H9 (cell line): ENCODE data around the gene USB1. TPM values are rescaled to one million over a fixed set of nuclear protein-coding genes. Genes with fewer than 3 reads are reported as not detected.

Experiments used
- DNase-seq: peaks from one replicate; pipeline ENCODE4 v3.0.0-alpha.2; 2017
- H2AFZ ChIP-seq: one replicate; pipeline ENCODE4 v1.6.1; 2013; ENCODE audit warnings: mild to moderate bottlenecking, low read length, control low read depth, moderate library complexity
- H2AK5ac ChIP-seq: 2 replicates; pipeline ENCODE4 v1.6.1; 2013; ENCODE audit warnings: low read length, control low read depth, mixed read lengths; ENCODE audit not compliant: insufficient read length
- H2BK120ac ChIP-seq: one replicate; pipeline ENCODE4 v1.6.1; 2013; ENCODE audit warnings: low read depth, mild to moderate bottlenecking, low read length, control low read depth, inconsistent platforms; ENCODE audit not compliant: poor library complexity, severe bottlenecking
- H2BK12ac ChIP-seq: 2 replicates; pipeline ENCODE4 v1.6.1; 2013; ENCODE audit warnings: low read length, control low read depth, mixed read lengths, low read depth; ENCODE audit not compliant: insufficient read length
- H2BK15ac ChIP-seq: 2 replicates; pipeline ENCODE4 v1.6.1; 2013; ENCODE audit warnings: low read depth, low read length, control low read depth
- H2BK20ac ChIP-seq: one replicate; pipeline ENCODE4 v1.6.1; 2013; ENCODE audit warnings: low read depth, mild to moderate bottlenecking, low read length, control low read depth, inconsistent platforms; ENCODE audit not compliant: poor library complexity, severe bottlenecking
- H2BK5ac ChIP-seq: 2 replicates; pipeline ENCODE4 v1.6.1; 2013; ENCODE audit warnings: low read length, control low read depth, mixed read lengths; ENCODE audit not compliant: insufficient read length
- H3K14ac ChIP-seq: 2 replicates; pipeline ENCODE4 v1.6.1; 2013; ENCODE audit warnings: low read length, control low read depth; ENCODE audit not compliant: insufficient read depth
- H3K18ac ChIP-seq: 2 replicates; pipeline ENCODE4 v1.6.1; 2013; ENCODE audit warnings: low read depth, mild to moderate bottlenecking, mixed read lengths, low read length, control low read depth; ENCODE audit not compliant: insufficient read length
- H3K23ac ChIP-seq: 2 replicates; pipeline ENCODE4 v1.6.1; 2013; ENCODE audit warnings: low read length, control low read depth, mixed read lengths, low read depth; ENCODE audit not compliant: insufficient read length
- H3K23me2 ChIP-seq: 2 replicates; pipeline ENCODE4 v1.6.1; 2013; ENCODE audit warnings: low read depth, mild to moderate bottlenecking, mixed read lengths, low read length, control low read depth; ENCODE audit not compliant: insufficient read length, poor library complexity, severe bottlenecking
- H3K27ac ChIP-seq: 2 replicates; pipeline ENCODE4 v1.5.1; 2013; ENCODE audit warnings: low read length, control low read depth, mixed read lengths, low read depth; ENCODE audit not compliant: insufficient read length
- H3K27me3 ChIP-seq: 2 replicates; pipeline ENCODE4 v1.6.1; 2013; ENCODE audit warnings: low read length, control low read depth, inconsistent platforms; ENCODE audit not compliant: insufficient read depth
- H3K4ac ChIP-seq: 2 replicates; pipeline ENCODE4 v1.6.1; 2013; ENCODE audit warnings: low read depth, mild to moderate bottlenecking, control low read depth, inconsistent platforms, low read length, moderate library complexity
- H3K4me1 ChIP-seq: 2 replicates; pipeline ENCODE4 v1.6.1; 2013; ENCODE audit warnings: low read length, control low read depth, inconsistent platforms; ENCODE audit not compliant: insufficient read depth
- H3K4me2 ChIP-seq: 2 replicates; pipeline ENCODE4 v1.6.1; 2013; ENCODE audit warnings: low read length, control low read depth, mixed read lengths; ENCODE audit not compliant: insufficient read length, insufficient read depth
- H3K56ac ChIP-seq: 2 replicates; pipeline ENCODE4 v1.6.1; 2013; ENCODE audit warnings: low read depth, mild to moderate bottlenecking, mixed read lengths, low read length, control low read depth; ENCODE audit not compliant: insufficient read length
- H3K79me1 ChIP-seq: 2 replicates; pipeline ENCODE4 v1.6.1; 2013; ENCODE audit warnings: low read depth, mild to moderate bottlenecking, moderate library complexity, low read length, control low read depth, inconsistent platforms; ENCODE audit not compliant: insufficient read depth, poor library complexity, severe bottlenecking
- H3K79me2 ChIP-seq: 2 replicates; pipeline ENCODE4 v1.6.1; 2013; ENCODE audit warnings: low read length, control low read depth, inconsistent platforms; ENCODE audit not compliant: insufficient read depth
- H3K9ac ChIP-seq: 2 replicates; pipeline ENCODE4 v1.6.1; 2013; ENCODE audit warnings: low read length, control low read depth, mixed read lengths; ENCODE audit not compliant: insufficient read length; ENCODE audit errors: extremely low read depth
- H3K9me3 ChIP-seq: one replicate; pipeline ENCODE4 v1.6.1; 2013; ENCODE audit warnings: low read depth, low read length, inconsistent platforms; ENCODE audit not compliant: control insufficient read depth
- H3T11ph ChIP-seq: one replicate; pipeline ENCODE4 v1.6.1; 2013; ENCODE audit warnings: mild to moderate bottlenecking, low read length, control low read depth, inconsistent platforms
- H4K20me1 ChIP-seq: one replicate; pipeline ENCODE4 v1.6.1; 2013; ENCODE audit not compliant: control insufficient read depth, insufficient read length, insufficient read depth
- H4K5ac ChIP-seq: 2 replicates; pipeline ENCODE4 v1.6.1; 2013; ENCODE audit warnings: low read depth, mild to moderate bottlenecking, mixed read lengths, low read length, control low read depth; ENCODE audit not compliant: insufficient read length
- H4K8ac ChIP-seq: replicated peaks from 2 replicates; pipeline ENCODE4 v1.6.1; 2013; ENCODE audit warnings: low read length, control low read depth, mixed read lengths, low read depth; ENCODE audit not compliant: insufficient read length
- H4K91ac ChIP-seq: 2 replicates; pipeline ENCODE4 v1.6.1; 2013; ENCODE audit warnings: low read depth, mild to moderate bottlenecking, moderate library complexity, mixed read lengths, low read length, control low read depth; ENCODE audit not compliant: insufficient read length
- H3K27ac Mint-ChIP-seq, 3 experiments: 2 replicates in 2 of 3; 3 replicates in 1 of 3; pipeline ENCODE4 v1.8.0; 2020 to 2021; ENCODE audit warnings: mixed read lengths in 3 of 3, mild to moderate bottlenecking in 1 of 3, moderate library complexity in 1 of 3
- H3K27me3 Mint-ChIP-seq: 2 replicates; pipeline ENCODE4 v1.8.0; 2021; ENCODE audit warnings: low read depth, mild to moderate bottlenecking, moderate library complexity, mixed read lengths
- H3K36me3 Mint-ChIP-seq, 3 experiments: 2 replicates in 2 of 3; 3 replicates in 1 of 3; pipeline ENCODE4 v1.8.0; 2020 to 2021; ENCODE audit warnings: low read depth in 3 of 3, mixed read lengths in 3 of 3; ENCODE audit not compliant: insufficient read depth in 1 of 3
- H3K4me1 Mint-ChIP-seq, 2 experiments: 2 replicates each; pipeline ENCODE4 v1.8.0; 2020; ENCODE audit warnings: mixed read lengths in 2 of 2
- H3K4me3 Mint-ChIP-seq, 2 experiments: 2 replicates in 1 of 2; 3 replicates in 1 of 2; pipeline ENCODE4 v1.8.0; 2020 to 2021; ENCODE audit warnings: mild to moderate bottlenecking in 2 of 2, mixed read lengths in 2 of 2, moderate library complexity in 1 of 2
- H3K9me3 Mint-ChIP-seq, 2 experiments: 2 replicates in 1 of 2; 3 replicates in 1 of 2; pipeline ENCODE4 v1.8.0; 2020; ENCODE audit warnings: mild to moderate bottlenecking in 2 of 2, mixed read lengths in 2 of 2, moderate library complexity in 1 of 2
- WGBS: extraction: QIAGEN DNeasy Blood & Tissue Kit; methylation state at CpG from one replicate; pipeline ENCODE4 v1.1.7; 2013; ENCODE audit warnings: missing lambda C conversion rate, low lambda C conversion rate, mixed read lengths; ENCODE audit not compliant: insufficient read length; ENCODE audit errors: extremely low coverage; 5-methylcytosine and 5-hydroxymethylcytosine counted together
- total RNA-seq: library from RNA; stranded (reverse); gene quantifications from 2 replicates; pipeline ENCODE4 v1.2.1, GENCODE V29; 2021
- TF ChIP-seq, protein P1 (sequence below): fragments of 200-600 bp; sonication (generic); conservative IDR thresholded peaks from 3 replicates; pipeline ENCODE4 v1.8.0; 2021; ENCODE audit warnings: antibody characterized with exemption, mild to moderate bottlenecking

USB1 gene
- total RNA-seq, 1 experiment from 2014 or later = 65.0 TPM

DNA sequence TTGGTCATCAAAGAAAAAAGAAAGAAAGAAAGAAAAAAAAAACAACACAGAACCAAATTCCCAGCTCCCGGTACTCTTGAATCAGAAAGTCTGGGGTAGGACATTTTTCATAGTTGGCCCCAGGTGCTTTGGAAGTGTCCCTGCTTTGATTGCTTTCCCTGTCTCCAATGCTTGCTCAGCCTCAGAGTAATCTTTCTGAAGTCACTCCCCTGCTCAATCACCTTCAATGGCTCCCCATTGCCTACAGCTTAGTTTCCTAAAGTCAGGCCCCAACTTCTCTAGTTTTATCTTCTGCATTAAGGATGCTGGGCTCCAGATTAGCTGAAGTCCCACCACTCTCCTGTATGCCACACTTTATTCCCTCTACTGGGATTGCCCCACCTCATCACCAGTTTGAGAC, 47.4 kb upstream of the USB1 start:
- H3K36me3 Mint-ChIP-seq = no peaks in the 10 kb centered on the region
- peaks cover 16 to 27% of the 10 kb centered on the region in 2 experiments; a peak in 3 of 4 replicates for H3K4me1 Mint-ChIP-seq
- H3K27me3 Mint-ChIP-seq = no peaks in the 10 kb centered on the region; the same call in 1 of the 2 replicates

More for the DNA sequence above, 47.4 kb upstream of the USB1 start:
- Histone ChIP-seq H3K9ac (no peak overlapping the region), H3K27me3 (no peaks in the 10 kb centered on the region), H2BK12ac (no peak overlapping the region), H4K5ac (no peak overlapping the region), H2BK15ac (no peak overlapping the region), H3K56ac (no peak overlapping the region), H2BK20ac (no peak overlapping the region), H3K23me2 (no peaks in the 10 kb centered on the region), H3K4me1 (no peaks in the 10 kb centered on the region), H3K14ac (no peak overlapping the region), H2AFZ (no peak overlapping the region), H2AK5ac (no peak overlapping the region), H3K27ac (no peak overlapping the region), H3K23ac (no peak overlapping the region), H4K8ac (no peak overlapping the region), H3K4ac (no peak overlapping the region), H2BK120ac (no peak overlapping the region), H4K20me1 (no peaks in the 10 kb centered on the region), H3K79me2 (no peaks in the 10 kb centered on the region), H3K79me1 (no peaks in the 10 kb centered on the region), H3K9me3 (no peaks in the 10 kb centered on the region), H2BK5ac (no peak overlapping the region), H3K4me2 (no peak overlapping the region), H3K18ac (no peak overlapping the region), H4K91ac (no peak overlapping the region), H3T11ph (no peak overlapping the region)
- H3K4me3 Mint-ChIP-seq = no peak overlapping the region
- TF ChIP-seq, protein P1, sequence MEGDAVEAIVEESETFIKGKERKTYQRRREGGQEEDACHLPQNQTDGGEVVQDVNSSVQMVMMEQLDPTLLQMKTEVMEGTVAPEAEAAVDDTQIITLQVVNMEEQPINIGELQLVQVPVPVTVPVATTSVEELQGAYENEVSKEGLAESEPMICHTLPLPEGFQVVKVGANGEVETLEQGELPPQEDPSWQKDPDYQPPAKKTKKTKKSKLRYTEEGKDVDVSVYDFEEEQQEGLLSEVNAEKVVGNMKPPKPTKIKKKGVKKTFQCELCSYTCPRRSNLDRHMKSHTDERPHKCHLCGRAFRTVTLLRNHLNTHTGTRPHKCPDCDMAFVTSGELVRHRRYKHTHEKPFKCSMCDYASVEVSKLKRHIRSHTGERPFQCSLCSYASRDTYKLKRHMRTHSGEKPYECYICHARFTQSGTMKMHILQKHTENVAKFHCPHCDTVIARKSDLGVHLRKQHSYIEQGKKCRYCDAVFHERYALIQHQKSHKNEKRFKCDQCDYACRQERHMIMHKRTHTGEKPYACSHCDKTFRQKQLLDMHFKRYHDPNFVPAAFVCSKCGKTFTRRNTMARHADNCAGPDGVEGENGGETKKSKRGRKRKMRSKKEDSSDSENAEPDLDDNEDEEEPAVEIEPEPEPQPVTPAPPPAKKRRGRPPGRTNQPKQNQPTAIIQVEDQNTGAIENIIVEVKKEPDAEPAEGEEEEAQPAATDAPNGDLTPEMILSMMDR = no peak
- no peak for DNase-seq
- WGBS = no CpG with 5 or more reads among the region's 1 CpG
- H3K27ac Mint-ChIP-seq = no peak overlapping the region
- no peaks in the 10 kb centered on the region for H3K9me3 Mint-ChIP-seq
